BLaER1 treated with 17β-estradiol and CSF1 and Interleukin-3, amounts not matched to agents 10 nM and 100 nM (cell line): Measurements from ENCODE around the gene PAK2.

Experiments
- H3K27ac ChIP-seq, 11 experiments: shearing (Covaris generic); formaldehyde crosslinking; 2 replicates each; pipeline ENCODE4 v1.8.1; 2022
- H3K27me3 ChIP-seq, 11 experiments: shearing (Covaris generic); formaldehyde crosslinking; 2 replicates each; pipeline ENCODE4 v1.8.1; 2022
- H3K36me3 ChIP-seq, 11 experiments: shearing (Covaris generic); formaldehyde crosslinking; 2 replicates each; pipeline ENCODE4 v1.8.1; 2022
- H3K4me1 ChIP-seq, 10 experiments: shearing (Covaris generic); formaldehyde crosslinking; 2 replicates each; pipeline ENCODE4 v1.8.1; 2022
- H3K4me2 ChIP-seq, 11 experiments: shearing (Covaris generic); formaldehyde crosslinking; 2 replicates each; pipeline ENCODE4 v1.8.1; 2022
- H3K4me3 ChIP-seq, 10 experiments: shearing (Covaris generic); formaldehyde crosslinking; 2 replicates each; pipeline ENCODE4 v1.8.1; 2022
- H3K9ac ChIP-seq, 11 experiments: shearing (Covaris generic); formaldehyde crosslinking; 2 replicates each; pipeline ENCODE4 v1.8.1; 2022
- H3K9me3 ChIP-seq, 11 experiments: shearing (Covaris generic); formaldehyde crosslinking; replicated peaks in 1 of 11; 2 replicates each; pipeline ENCODE4 v1.8.1; 2022
- H4K20me1 ChIP-seq, 11 experiments: shearing (Covaris generic); formaldehyde crosslinking; 2 replicates each; pipeline ENCODE4 v1.8.1; 2022
- Cebpa-rat ChIP-seq, 11 experiments: shearing (Covaris generic); IDR thresholded peaks; 2 replicates each; pipeline ENCODE4 v1.8.1; 2022

Gene PAK2

DNA sequence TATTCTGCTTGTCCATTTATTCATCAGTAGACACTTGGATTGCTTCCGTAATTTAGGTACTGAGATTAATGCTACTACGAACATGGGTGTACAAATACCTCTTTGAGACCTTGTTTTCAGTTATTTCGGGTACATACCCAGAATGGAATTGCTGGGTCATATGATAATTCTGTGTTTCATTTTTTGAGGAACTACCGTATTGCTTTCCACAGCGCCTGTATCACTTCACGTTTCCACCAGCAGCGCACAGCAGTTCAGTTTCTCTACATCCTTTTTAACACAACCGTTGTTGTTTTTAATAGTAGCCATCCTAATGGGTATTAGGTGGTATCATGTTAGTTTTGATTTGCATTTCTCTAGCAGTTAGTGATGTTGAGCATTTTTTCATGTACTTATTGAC lies 9.5 kb downstream of the PAK2 start:
- H3K4me2 ChIP-seq = peak overlapping the region in 2 of 11 experiments; percentile 15 to 38; a peak in 3 of 22 replicates
- H3K36me3 ChIP-seq = peaks cover 80 to 100% (median 91%) of the 10 kb centered on the region in 11 experiments
- H4K20me1 ChIP-seq = peaks cover 43 to 98% (median 86%) of the 10 kb centered on the region in 11 experiments; a peak in 21 of 22 replicates
- no peak overlapping the region for H3K4me3 ChIP-seq
- no peak for TF ChIP-seq Cebpa-rat (IDR thresholded peaks at IDR 0.05)
- no peaks in the 10 kb centered on the region for H3K27me3 ChIP-seq
- H3K9ac ChIP-seq = no peak overlapping the region
- peaks cover 0 to 50% (median 0%) of the 10 kb centered on the region in 10 experiments; a peak in 5 of 20 replicates for H3K4me1 ChIP-seq
- peaks cover 12 to 85% (median 78%) of the 10 kb centered on the region in 11 experiments; a peak in 21 of 22 replicates for H3K9me3 ChIP-seq
- no peak overlapping the region for H3K27ac ChIP-seq

DNA sequence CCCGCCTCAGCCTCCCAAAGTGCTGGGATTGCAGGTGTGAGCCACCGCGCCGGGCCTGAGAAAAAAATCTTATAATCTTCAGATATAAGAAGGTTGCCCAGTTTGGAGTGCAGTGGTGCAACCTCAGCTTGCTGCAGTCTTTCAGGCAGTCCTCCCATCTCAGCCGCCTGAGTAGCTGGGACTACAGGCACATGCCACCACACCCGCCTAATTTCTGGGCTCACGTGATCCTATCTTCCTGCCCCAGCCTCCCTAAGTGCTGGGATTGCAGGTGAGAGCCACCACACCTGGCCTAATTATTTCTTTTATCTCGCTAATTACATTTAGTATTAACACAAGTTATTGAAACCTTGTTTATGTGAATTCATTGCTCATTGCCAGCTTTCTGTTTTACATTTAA lies 13.5 kb downstream of the PAK2 start:
- Histone ChIP-seq H3K27ac (no peak overlapping the region), H3K4me3 (no peak overlapping the region), H3K9ac (no peak overlapping the region), H3K36me3 (peaks cover 91 to 100% (median 97%) of the 10 kb centered on the region in 11 experiments), H4K20me1 (peaks cover 31 to 98% (median 66%) of the 10 kb centered on the region in 11 experiments; a peak in 21 of 22 replicates), H3K9me3 (peaks cover 45 to 93% (median 84%) of the 10 kb centered on the region in 11 experiments), H3K4me2 (no peak overlapping the region), H3K4me1 (peaks cover 0 to 22% (median 0%) of the 10 kb centered on the region in 10 experiments; a peak in 5 of 20 replicates), H3K27me3 (no peaks in the 10 kb centered on the region)
- no peak for TF ChIP-seq Cebpa-rat (IDR thresholded peaks at IDR 0.05)

DNA sequence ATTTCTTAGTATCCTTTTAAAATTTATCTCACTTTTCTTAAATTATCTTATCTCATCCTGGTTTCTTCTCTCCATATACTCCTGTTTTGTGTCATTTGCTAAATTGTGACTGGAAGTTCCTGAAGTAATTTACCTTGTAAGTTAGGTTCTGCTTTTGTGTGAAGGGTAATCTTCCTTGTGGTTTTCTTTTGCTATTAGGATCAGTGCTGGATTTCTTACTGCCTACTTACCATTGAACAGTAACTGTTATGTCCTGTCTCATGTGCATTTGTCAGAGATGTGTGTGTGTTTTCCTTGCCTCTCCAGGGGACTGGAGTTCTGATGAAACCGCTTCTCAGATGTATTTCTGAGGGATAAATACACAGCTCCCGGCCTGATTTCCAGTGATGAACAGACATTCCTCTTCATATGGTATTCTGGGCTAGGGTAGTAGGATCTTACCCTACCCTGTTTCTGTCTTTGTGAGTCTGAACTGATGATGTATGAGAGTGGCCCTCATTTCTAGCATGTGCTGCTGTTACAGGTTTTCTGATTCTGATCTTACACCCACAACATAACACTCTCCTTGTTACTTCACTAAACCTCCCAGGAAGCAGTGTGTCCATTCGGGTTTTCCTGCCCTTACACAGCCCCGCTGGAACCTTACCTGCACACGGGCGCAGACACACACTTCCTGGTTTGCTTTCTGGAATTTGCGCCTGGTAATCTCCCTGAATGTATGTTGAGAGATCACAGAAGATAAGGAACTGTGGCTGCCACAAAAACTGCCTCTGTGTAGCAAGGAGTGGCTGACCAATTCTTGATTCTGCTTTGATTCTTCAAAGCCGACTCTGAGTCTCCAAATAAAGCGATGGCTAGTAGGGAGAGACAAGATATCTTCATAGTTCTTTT lies 14.7 kb downstream of the PAK2 start:
- Histone ChIP-seq H3K27ac (no peak overlapping the region), H4K20me1 (peaks cover 25 to 98% (median 62%) of the 10 kb centered on the region in 11 experiments; a peak in 19 of 22 replicates), H3K4me1 (peaks cover 0 to 10% (median 0%) of the 10 kb centered on the region in 10 experiments; a peak in 4 of 20 replicates), H3K4me2 (no peak overlapping the region), H3K9me3 (peaks cover 40 to 93% (median 84%) of the 10 kb centered on the region in 11 experiments), H3K4me3 (peak overlapping the region in 1 of 10 experiments; percentile 5; a peak in 1 of 20 replicates), H3K36me3 (peaks cover 92 to 100% (median 97%) of the 10 kb centered on the region in 11 experiments), H3K27me3 (no peaks in the 10 kb centered on the region), H3K9ac (no peak overlapping the region)
- no peak for TF ChIP-seq Cebpa-rat (IDR thresholded peaks at IDR 0.05)

DNA sequence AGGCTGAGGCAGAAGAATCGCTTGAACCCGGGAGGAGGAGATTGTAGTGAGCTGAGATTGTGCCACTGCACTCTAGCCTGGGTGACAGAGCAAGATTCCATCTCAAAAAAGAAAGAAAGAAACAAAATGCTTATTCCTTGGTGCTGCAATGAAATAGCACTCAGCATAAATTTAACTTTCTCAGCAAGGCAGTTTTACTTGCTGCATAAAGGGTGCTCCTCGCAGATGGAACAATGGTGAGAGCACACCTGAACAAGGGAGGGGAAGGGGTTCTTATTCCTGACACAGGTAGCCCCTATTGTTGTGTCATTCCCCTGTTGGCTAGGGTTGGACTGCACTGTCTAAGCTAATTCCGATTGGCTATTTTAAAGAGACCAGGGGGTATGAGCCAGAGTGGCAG lies 17.1 kb downstream of the PAK2 start:
- Histone ChIP-seq H3K9me3 (peaks cover 44 to 93% (median 89%) of the 10 kb centered on the region in 11 experiments), H3K4me1 (no peaks in the 10 kb centered on the region), H3K27me3 (no peaks in the 10 kb centered on the region), H3K27ac (no peak overlapping the region), H4K20me1 (peaks cover 11 to 93% (median 47%) of the 10 kb centered on the region in 11 experiments; a peak in 15 of 22 replicates), H3K36me3 (peaks cover 89 to 93% (median 92%) of the 10 kb centered on the region in 11 experiments), H3K4me2 (no peak overlapping the region), H3K4me3 (peak overlapping the region in 9 of 10 experiments; percentile 6 to 37 (median 11); a peak in 3 of 20 replicates), H3K9ac (no peak overlapping the region)
- no peak for TF ChIP-seq Cebpa-rat (IDR thresholded peaks at IDR 0.05)

DNA sequence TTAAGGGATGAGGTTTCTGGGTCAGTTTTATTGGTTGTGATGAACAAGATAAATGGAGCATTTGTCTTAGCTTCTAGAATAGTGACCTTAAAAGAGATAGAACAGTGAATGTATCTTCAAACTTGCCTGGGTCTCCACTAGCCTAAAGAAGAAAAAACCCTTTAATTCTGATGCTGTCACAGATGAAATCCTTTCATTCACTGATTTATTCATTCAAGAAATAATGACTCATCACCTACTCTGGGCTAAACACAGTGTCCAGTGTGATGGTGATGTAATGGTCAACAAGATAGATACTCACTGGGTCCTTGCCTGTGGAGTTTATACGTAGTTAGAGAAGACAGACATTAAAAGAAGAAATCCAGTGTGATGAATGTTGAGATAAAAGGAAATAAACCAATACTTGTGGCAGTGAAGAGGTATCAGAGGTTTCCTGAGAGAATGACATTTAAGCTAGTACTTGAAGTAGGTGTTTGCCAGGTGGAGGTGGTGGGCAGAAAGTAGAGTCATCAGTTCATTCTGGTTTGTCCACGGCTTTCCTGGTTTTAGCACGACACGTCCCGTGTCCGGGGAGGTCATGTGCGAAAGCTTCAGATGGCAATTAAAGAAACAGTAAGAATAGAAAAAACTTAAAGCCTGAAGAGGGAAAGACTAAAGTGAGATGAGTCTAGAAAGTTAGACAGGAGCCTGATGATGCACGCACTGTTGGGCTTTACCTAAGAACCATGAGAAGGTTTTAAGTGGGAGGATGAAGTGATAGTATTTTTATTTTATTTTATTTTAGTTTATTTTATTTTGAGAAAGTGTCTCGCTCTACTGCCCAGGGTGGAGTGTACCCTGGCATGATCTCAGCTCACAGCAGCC lies 18.5 kb downstream of the PAK2 start:
- no peak overlapping the region for H3K27ac ChIP-seq
- no peak overlapping the region for H3K4me3 ChIP-seq
- H3K27me3 ChIP-seq = no peaks in the 10 kb centered on the region
- no peak overlapping the region for H3K9ac ChIP-seq
- H3K36me3 ChIP-seq = peaks cover 77 to 86% (median 85%) of the 10 kb centered on the region in 11 experiments
- H4K20me1 ChIP-seq = peaks cover 9 to 87% (median 42%) of the 10 kb centered on the region in 11 experiments; a peak in 17 of 22 replicates
- H3K9me3 ChIP-seq = peaks cover 44 to 92% (median 86%) of the 10 kb centered on the region in 11 experiments
- TF ChIP-seq Cebpa-rat (IDR thresholded peaks at IDR 0.05) = no peak
- no peak overlapping the region for H3K4me2 ChIP-seq
- H3K4me1 ChIP-seq = peaks cover 0 to 6% (median 0%) of the 10 kb centered on the region in 10 experiments; a peak in 2 of 20 replicates

DNA sequence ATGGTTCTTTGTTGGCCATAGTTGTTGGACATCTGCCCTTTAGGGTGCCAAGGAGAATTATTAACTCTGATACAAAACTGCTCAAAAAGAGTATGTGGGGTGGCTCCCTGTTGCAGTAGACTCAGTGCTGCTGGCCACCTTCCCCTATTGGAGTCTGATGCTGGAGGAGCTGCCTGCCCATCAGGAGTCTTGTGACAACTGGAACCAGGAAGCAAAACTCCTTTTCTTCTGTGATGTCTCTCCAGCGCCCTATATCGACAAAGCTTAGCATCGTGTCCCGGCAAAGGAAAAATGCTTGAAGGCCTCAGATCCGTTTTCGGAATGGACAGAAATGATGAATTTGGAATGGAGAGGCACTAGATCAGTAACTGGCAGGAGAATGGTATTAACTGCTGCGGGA lies 23.5 kb downstream of the PAK2 start:
- H3K4me2 ChIP-seq = peak overlapping the region in 1 of 11 experiments; percentile 46; a peak in 2 of 22 replicates
- H3K9me3 ChIP-seq = peaks cover 6 to 66% (median 52%) of the 10 kb centered on the region in 11 experiments; a peak in 20 of 22 replicates
- no peak overlapping the region for H3K4me3 ChIP-seq
- H3K36me3 ChIP-seq = peaks cover 49 to 86% (median 78%) of the 10 kb centered on the region in 11 experiments
- no peak overlapping the region for H3K9ac ChIP-seq
- TF ChIP-seq Cebpa-rat (IDR thresholded peaks at IDR 0.05) = no peak
- H3K4me1 ChIP-seq = peaks cover 0 to 10% (median 0%) of the 10 kb centered on the region in 10 experiments; a peak in 2 of 20 replicates
- no peak overlapping the region for H3K27ac ChIP-seq
- no peaks in the 10 kb centered on the region for H3K27me3 ChIP-seq
- peaks cover 21 to 87% (median 68%) of the 10 kb centered on the region in 11 experiments; a peak in 20 of 22 replicates for H4K20me1 ChIP-seq

DNA sequence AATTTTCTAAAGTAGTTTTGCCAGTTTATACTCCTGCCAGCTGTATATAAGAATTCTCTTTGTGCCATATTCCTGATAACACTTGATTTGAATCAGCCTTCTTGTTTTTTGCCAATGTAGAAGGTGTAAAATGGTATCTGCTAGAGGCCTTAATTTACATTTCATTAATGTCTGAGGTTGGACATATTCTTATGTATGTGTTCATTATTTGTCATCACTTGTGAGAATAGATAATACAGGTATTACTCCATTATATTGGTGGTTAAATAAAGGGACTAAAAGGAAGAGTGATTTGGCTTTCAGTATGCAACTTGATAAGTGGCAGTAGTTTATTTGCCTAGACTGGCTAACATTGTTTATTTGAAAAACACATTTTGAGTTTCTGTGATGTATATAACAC lies 25.8 kb downstream of the PAK2 start:
- peaks cover 38 to 87% (median 74%) of the 10 kb centered on the region in 11 experiments; a peak in 21 of 22 replicates for H4K20me1 ChIP-seq

DNA sequence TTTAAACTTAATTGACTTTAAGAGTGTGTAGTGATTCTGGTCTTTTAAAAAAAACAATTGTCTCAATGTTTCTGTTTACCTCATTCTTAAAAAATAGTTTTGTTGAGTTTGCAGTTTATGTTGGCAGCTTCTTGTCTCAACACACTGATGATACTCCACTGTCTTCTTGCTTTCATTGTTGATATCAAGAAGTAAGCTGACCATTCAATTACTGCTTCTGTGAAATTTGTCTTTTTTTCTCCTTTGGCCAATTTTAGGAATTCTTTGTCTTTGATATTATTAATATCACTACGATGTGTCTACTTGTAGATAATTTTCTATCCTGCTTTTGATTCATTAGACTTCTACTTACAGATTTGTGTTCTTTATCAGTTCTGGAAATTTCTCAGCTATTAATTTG lies 31.4 kb downstream of the PAK2 start:
- TF ChIP-seq Cebpa-rat (IDR thresholded peaks at IDR 0.05) = no peak
- Histone ChIP-seq H3K27ac (no peak overlapping the region), H3K4me1 (peaks cover 35 to 65% (median 39%) of the 10 kb centered on the region in 10 experiments), H3K9ac (no peak overlapping the region), H3K27me3 (no peaks in the 10 kb centered on the region), H3K9me3 (peaks cover 0 to 35% (median 17%) of the 10 kb centered on the region in 11 experiments; a peak in 14 of 22 replicates), H3K4me3 (no peak overlapping the region), H4K20me1 (peaks cover 76 to 100% (median 100%) of the 10 kb centered on the region in 11 experiments), H3K4me2 (peak overlapping the region in 1 of 11 experiments; percentile 76; a peak in 2 of 22 replicates), H3K36me3 (peaks cover 39 to 83% (median 58%) of the 10 kb centered on the region in 11 experiments)

More for the DNA sequence above, 25.8 kb downstream of the PAK2 start:
- no peak overlapping the region for H3K27ac ChIP-seq
- H3K4me1 ChIP-seq = peaks cover 0 to 20% (median 0%) of the 10 kb centered on the region in 10 experiments; a peak in 4 of 20 replicates
- no peak overlapping the region for H3K4me3 ChIP-seq
- no peaks in the 10 kb centered on the region for H3K27me3 ChIP-seq
- H3K4me2 ChIP-seq = no peak overlapping the region
- peaks cover 47 to 86% (median 77%) of the 10 kb centered on the region in 11 experiments for H3K36me3 ChIP-seq
- peaks cover 1 to 60% (median 39%) of the 10 kb centered on the region in 11 experiments; a peak in 20 of 22 replicates for H3K9me3 ChIP-seq
- no peak overlapping the region for H3K9ac ChIP-seq
- no peak for TF ChIP-seq Cebpa-rat (IDR thresholded peaks at IDR 0.05)
